Neuron (in vitro differentiated cells): ENCODE measurements around the gene SHLD1.
"Not testable (repeated sequence)": the region's sequence is repeated elsewhere in the genome, so short reads cannot be mapped to it uniquely, and the experiment has no call there.

Source experiments
- H2AFZ ChIP-seq: one replicate; pipeline ENCODE4 v1.6.1; 2013; ENCODE audit warnings: low read depth, mild to moderate bottlenecking, inconsistent platforms, low read length, moderate library complexity
- H3K27me3 ChIP-seq: one replicate; pipeline ENCODE4 v1.6.1; 2013; ENCODE audit warnings: low read length; ENCODE audit not compliant: insufficient read depth
- H3K36me3 ChIP-seq: one replicate; pipeline ENCODE4 v1.6.1; 2013; ENCODE audit warnings: low read length; ENCODE audit not compliant: insufficient read depth
- H3K4me1 ChIP-seq: one replicate; pipeline ENCODE4 v1.6.1; 2013; ENCODE audit warnings: low read length; ENCODE audit not compliant: insufficient read depth
- H3K4me3 ChIP-seq: 2 replicates; pipeline ENCODE4 v1.5.1; 2013; ENCODE audit warnings: mild to moderate bottlenecking, low read length, moderate library complexity
- H3K9me3 ChIP-seq: one replicate; pipeline ENCODE4 v1.6.1; 2013; ENCODE audit warnings: low read length

SHLD1 gene

GRCh38 chr20:5796331-5797040 is 46.3 kb downstream of the SHLD1 start:
- H3K4me1 ChIP-seq = peaks cover 1% of the 10 kb centered on the region
- no peak overlapping the region for H2AFZ ChIP-seq
- H3K27me3 ChIP-seq = no peaks in the 10 kb centered on the region
- no peaks in the 10 kb centered on the region for H3K36me3 ChIP-seq
- H3K9me3 ChIP-seq = no peaks in the 10 kb centered on the region
- no peak overlapping the region for H3K4me3 ChIP-seq

DNA sequence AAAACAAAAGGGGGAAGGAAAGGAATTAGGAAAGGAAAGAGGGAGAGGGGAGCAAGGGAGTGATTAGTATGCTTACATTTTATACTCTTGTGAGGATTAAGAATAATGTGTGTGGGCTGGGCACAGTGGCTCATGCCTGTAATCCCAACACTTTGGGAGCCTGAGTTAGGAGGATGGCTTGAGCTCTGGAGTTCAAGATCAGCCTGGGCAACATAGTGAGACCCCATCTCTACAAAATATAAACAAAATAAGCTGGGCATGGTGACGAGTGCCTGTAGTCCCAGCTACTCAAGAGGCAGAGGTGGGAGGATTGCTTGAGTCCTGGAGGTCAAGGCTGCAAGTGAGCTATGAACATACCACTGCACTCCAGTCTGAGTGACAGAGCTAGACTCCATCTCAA is 47.0 kb downstream of the SHLD1 start:
- Histone ChIP-seq H3K4me1 (peaks cover 1% of the 10 kb centered on the region), H3K4me3 (no peak overlapping the region), H2AFZ (no peak overlapping the region), H3K9me3 (no peaks in the 10 kb centered on the region), H3K36me3 (no peaks in the 10 kb centered on the region), H3K27me3 (no peaks in the 10 kb centered on the region)

- H3K9me3 ChIP-seq = no peaks in the 10 kb centered on the region
Measured at GRCh38 chr20:5797843-5798462, 47.8 kb downstream of the SHLD1 start.

GRCh38 chr20:5803754-5804303 is 53.6 kb downstream of the SHLD1 start:
- not testable (repeated sequence) for H3K4me3 ChIP-seq, H3K27me3 ChIP-seq, H2AFZ ChIP-seq, H3K4me1 ChIP-seq, H3K9me3 ChIP-seq, H3K36me3 ChIP-seq

More at GRCh38 chr20:5797843-5798462, 47.8 kb downstream of the SHLD1 start:
- H3K4me1 ChIP-seq = peaks cover 1% of the 10 kb centered on the region
- no peak overlapping the region for H3K4me3 ChIP-seq
- no peak overlapping the region for H2AFZ ChIP-seq
- H3K36me3 ChIP-seq = no peaks in the 10 kb centered on the region
- H3K27me3 ChIP-seq = no peaks in the 10 kb centered on the region

GRCh38 chr20:5806457-5807263 is 56.5 kb downstream of the SHLD1 start:
- no peak overlapping the region for H3K4me3 ChIP-seq
- H3K9me3 ChIP-seq = no peaks in the 10 kb centered on the region
- no peaks in the 10 kb centered on the region for H3K36me3 ChIP-seq
- H3K27me3 ChIP-seq = no peaks in the 10 kb centered on the region
- no peak overlapping the region for H2AFZ ChIP-seq
- no peaks in the 10 kb centered on the region for H3K4me1 ChIP-seq

GRCh38 chr20:5807431-5807830 is 57.2 kb downstream of the SHLD1 start:
- no peaks in the 10 kb centered on the region for H3K9me3 ChIP-seq
- no peaks in the 10 kb centered on the region for H3K36me3 ChIP-seq
- H2AFZ ChIP-seq = no peak overlapping the region
- no peak overlapping the region for H3K4me3 ChIP-seq
- H3K4me1 ChIP-seq = no peaks in the 10 kb centered on the region
- H3K27me3 ChIP-seq = no peaks in the 10 kb centered on the region

- Histone ChIP-seq H3K36me3 (no peaks in the 10 kb centered on the region), H3K9me3 (no peaks in the 10 kb centered on the region), H3K27me3 (no peaks in the 10 kb centered on the region), H3K4me1 (no peaks in the 10 kb centered on the region), H2AFZ (no peak overlapping the region), H3K4me3 (no peak overlapping the region)
Measured at GRCh38 chr20:5808901-5809300, 58.7 kb downstream of the SHLD1 start.

- no peaks in the 10 kb centered on the region for H3K4me1 ChIP-seq
- no peaks in the 10 kb centered on the region for H3K27me3 ChIP-seq
- H2AFZ ChIP-seq = no peak overlapping the region
- no peak overlapping the region for H3K4me3 ChIP-seq
- no peaks in the 10 kb centered on the region for H3K36me3 ChIP-seq
- H3K9me3 ChIP-seq = no peaks in the 10 kb centered on the region
Measured at GRCh38 chr20:5809495-5809894, 59.3 kb downstream of the SHLD1 start.

GRCh38 chr20:5810800-5811422 is 60.7 kb downstream of the SHLD1 start:
- Histone ChIP-seq H2AFZ (no peak overlapping the region), H3K36me3 (no peaks in the 10 kb centered on the region), H3K4me3 (no peak overlapping the region)

DNA sequence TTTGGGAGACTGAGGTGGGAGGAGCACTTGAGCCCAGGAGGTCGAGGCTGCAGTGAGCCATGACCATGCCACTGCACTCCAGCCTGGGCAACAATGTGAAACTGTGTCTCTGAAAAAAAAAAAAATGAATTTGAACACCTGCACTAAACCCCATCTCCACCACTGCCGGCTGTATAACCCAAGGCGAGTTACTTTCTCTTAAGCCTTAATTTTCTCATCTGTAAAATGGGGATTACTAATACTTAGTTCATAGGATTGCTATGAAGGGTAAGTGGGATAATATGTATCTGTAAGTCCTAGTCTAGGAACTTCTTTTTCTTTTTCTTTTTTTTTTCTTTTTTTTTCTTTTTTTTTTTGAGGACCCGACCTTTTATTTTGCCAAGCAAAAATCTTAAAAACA is 61.5 kb downstream of the SHLD1 start:
- Histone ChIP-seq H3K9me3 (no peaks in the 10 kb centered on the region), H3K4me1 (no peaks in the 10 kb centered on the region), H3K4me3 (no peak overlapping the region), H3K36me3 (no peaks in the 10 kb centered on the region), H2AFZ (no peak overlapping the region), H3K27me3 (no peaks in the 10 kb centered on the region)

More at GRCh38 chr20:5810800-5811422, 60.7 kb downstream of the SHLD1 start:
- Histone ChIP-seq H3K27me3 (no peaks in the 10 kb centered on the region), H3K9me3 (no peaks in the 10 kb centered on the region), H3K4me1 (no peaks in the 10 kb centered on the region)

DNA sequence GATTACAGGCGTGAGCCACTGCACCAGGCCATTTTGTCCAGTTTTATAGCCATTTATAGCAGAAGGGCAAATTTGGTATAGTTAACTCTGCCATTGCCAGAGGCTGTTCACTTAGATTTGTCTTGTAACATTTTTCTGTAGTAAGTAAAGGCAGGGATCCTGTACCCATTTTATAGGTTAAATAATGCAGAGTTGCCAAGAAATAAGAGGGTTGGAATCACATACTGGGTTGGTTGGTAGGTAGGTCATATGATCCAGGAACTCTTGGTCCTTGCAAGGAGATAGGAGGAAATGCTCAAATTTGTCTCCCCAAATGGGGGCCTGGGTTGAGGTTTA is 68.1 kb downstream of the SHLD1 start:
- H3K4me1 ChIP-seq = peaks cover 4% of the 10 kb centered on the region
- no peaks in the 10 kb centered on the region for H3K36me3 ChIP-seq
- no peaks in the 10 kb centered on the region for H3K27me3 ChIP-seq
- no peaks in the 10 kb centered on the region for H3K9me3 ChIP-seq
- H3K4me3 ChIP-seq = no peak overlapping the region
- H2AFZ ChIP-seq = no peak overlapping the region

DNA sequence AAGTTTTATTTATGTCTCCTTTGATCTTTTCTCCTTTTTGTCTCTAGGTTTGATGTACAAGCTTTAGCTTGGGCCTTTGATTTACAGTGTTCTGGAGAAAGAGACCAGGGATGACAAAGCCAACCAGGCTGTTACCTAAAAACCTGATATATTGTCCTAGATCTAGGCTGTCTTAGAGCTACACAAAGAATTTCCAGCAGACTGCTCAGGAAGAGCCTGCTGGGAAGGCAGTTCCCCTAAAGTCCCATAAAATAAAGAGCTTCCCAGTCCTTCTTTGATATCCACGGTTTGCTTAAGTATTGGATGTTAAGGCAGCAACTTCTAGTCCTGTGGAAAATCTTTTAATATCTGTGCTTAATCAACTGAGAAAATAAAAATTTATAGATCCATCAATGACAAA is 70.5 kb downstream of the SHLD1 start:
- Histone ChIP-seq H3K27me3 (no peaks in the 10 kb centered on the region), H3K4me3 (no peak overlapping the region), H3K36me3 (no peaks in the 10 kb centered on the region), H2AFZ (no peak overlapping the region), H3K9me3 (no peaks in the 10 kb centered on the region), H3K4me1 (peaks cover 12% of the 10 kb centered on the region)
